Trophoblast cell (in vitro differentiated cells and primary cell): ENCODE data around the gene INPP5J.

Source experiments
- DNase-seq, 2 donors: peaks; one replicate each; pipeline ENCODE4 v3.0.0-alpha.2; 2016
- H2AFZ ChIP-seq: 2 replicates; pipeline ENCODE4 v1.6.1; 2013; ENCODE audit warnings: low read length, moderate library complexity, mild to moderate bottlenecking; ENCODE audit not compliant: insufficient read depth, poor library complexity
- H2AK5ac ChIP-seq: 2 replicates; pipeline ENCODE4 v1.6.1; 2013; ENCODE audit warnings: mild to moderate bottlenecking, low read length
- H2BK120ac ChIP-seq: 2 replicates; pipeline ENCODE4 v1.6.1; 2013; ENCODE audit warnings: low read length, mild to moderate bottlenecking, moderate library complexity; ENCODE audit not compliant: insufficient read depth, poor library complexity
- H2BK12ac ChIP-seq: 2 replicates; pipeline ENCODE4 v1.6.1; 2013; ENCODE audit warnings: mild to moderate bottlenecking, low read length, moderate library complexity
- H2BK5ac ChIP-seq: 2 replicates; pipeline ENCODE4 v1.6.1; 2013; ENCODE audit warnings: low read length, low read depth, moderate library complexity, mild to moderate bottlenecking; ENCODE audit not compliant: poor library complexity
- H3K14ac ChIP-seq: 2 replicates; pipeline ENCODE4 v1.6.1; 2013; ENCODE audit warnings: mild to moderate bottlenecking, low read length
- H3K18ac ChIP-seq: 2 replicates; pipeline ENCODE4 v1.6.1; 2013; ENCODE audit warnings: mild to moderate bottlenecking, low read length
- H3K23ac ChIP-seq: 2 replicates; pipeline ENCODE4 v1.6.1; 2013; ENCODE audit warnings: low read length
- H3K27ac ChIP-seq: 2 replicates; pipeline ENCODE4 v1.5.1; 2013; ENCODE audit warnings: low read depth, mild to moderate bottlenecking, inconsistent platforms, low read length, moderate library complexity
- H3K27me3 ChIP-seq: 2 replicates; pipeline ENCODE4 v1.6.1; 2013; ENCODE audit warnings: inconsistent platforms, mild to moderate bottlenecking, low read length, moderate library complexity; ENCODE audit not compliant: insufficient read depth
- H3K36me3 ChIP-seq, 2 experiments: 1 replicate in 1 of 2; 2 replicates in 1 of 2; pipeline ENCODE4 v1.6.1; 2013; ENCODE audit warnings: low read length in 2 of 2, mild to moderate bottlenecking in 2 of 2, moderate library complexity in 1 of 2; ENCODE audit not compliant: insufficient read depth in 2 of 2, control insufficient read depth in 1 of 2
- H3K4ac ChIP-seq: 2 replicates; pipeline ENCODE4 v1.6.1; 2013; ENCODE audit warnings: low read depth, mild to moderate bottlenecking, low read length, moderate library complexity
- H3K4me1 ChIP-seq, 2 experiments: 1 replicate in 1 of 2; 2 replicates in 1 of 2; pipeline ENCODE4 v1.6.1; 2013; ENCODE audit warnings: low read length in 2 of 2, mild to moderate bottlenecking in 2 of 2, moderate library complexity in 1 of 2; ENCODE audit not compliant: insufficient read depth in 2 of 2, control insufficient read depth in 1 of 2
- H3K4me2 ChIP-seq: 2 replicates; pipeline ENCODE4 v1.6.1; 2013; ENCODE audit warnings: inconsistent platforms, mild to moderate bottlenecking, low read length, moderate library complexity
- H3K4me3 ChIP-seq: 2 replicates; pipeline ENCODE4 v1.5.1; 2013; ENCODE audit warnings: mild to moderate bottlenecking, low read depth, low read length, inconsistent platforms
- H3K79me1 ChIP-seq: one replicate; pipeline ENCODE4 v1.6.1; 2013; ENCODE audit warnings: low read length
- H3K79me2 ChIP-seq: 2 replicates; pipeline ENCODE4 v1.6.1; 2013; ENCODE audit warnings: low read length, mild to moderate bottlenecking; ENCODE audit not compliant: control insufficient read depth, insufficient read depth, poor library complexity
- H3K9ac ChIP-seq: 2 replicates; pipeline ENCODE4 v1.6.1; 2013; ENCODE audit warnings: mild to moderate bottlenecking, low read length
- H3K9me3 ChIP-seq: 2 replicates; pipeline ENCODE4 v1.6.1; 2013; ENCODE audit warnings: low read depth, mild to moderate bottlenecking, control low read depth, inconsistent platforms, low read length; ENCODE audit not compliant: insufficient read depth
- H4K12ac ChIP-seq: 2 replicates; pipeline ENCODE4 v1.6.1; 2013; ENCODE audit warnings: low read depth, mild to moderate bottlenecking, low read length, moderate library complexity
- H4K8ac ChIP-seq: 2 replicates; pipeline ENCODE4 v1.6.1; 2013; ENCODE audit warnings: low read depth, mild to moderate bottlenecking, low read length, moderate library complexity
- H4K91ac ChIP-seq: one replicate; pipeline ENCODE4 v1.6.1; 2013; ENCODE audit warnings: low read depth, mild to moderate bottlenecking, low read length, moderate library complexity
- WGBS: extraction: QIAGEN DNeasy Blood & Tissue Kit; methylation state at CpG from one replicate; pipeline ENCODE4 v1.1.7; 2013; ENCODE audit warnings: missing lambda C conversion rate; ENCODE audit not compliant: insufficient read length, insufficient coverage; ENCODE audit errors: extremely low coverage; 5-methylcytosine and 5-hydroxymethylcytosine counted together

INPP5J gene

GRCh38 chr22:31128156-31128555 lies 5.4 kb downstream of the INPP5J start:
- H3K14ac ChIP-seq: no peak overlapping the region
- H3K36me3 ChIP-seq: peaks cover 0 to 2% of the 10 kb centered on the region in 2 experiments
- H3K27me3 ChIP-seq: no peaks in the 10 kb centered on the region
- H2BK12ac ChIP-seq: no peak overlapping the region
- H3K9ac ChIP-seq: no peak overlapping the region
- H3K4me2 ChIP-seq: no peak overlapping the region
- no peak overlapping the region for H3K27ac ChIP-seq
- H2BK120ac ChIP-seq: no peak overlapping the region
- H2AFZ ChIP-seq: no peak overlapping the region
- no peaks in the 10 kb centered on the region for H3K9me3 ChIP-seq
- no peak overlapping the region for H2AK5ac ChIP-seq
- no peaks in the 10 kb centered on the region for H3K4me1 ChIP-seq
- no CpG with 5 or more reads among the region's 7 CpGs for WGBS
- H4K12ac ChIP-seq: no peak overlapping the region
- H3K18ac ChIP-seq: no peak overlapping the region
- H2BK5ac ChIP-seq: no peak overlapping the region
- no peaks in the 10 kb centered on the region for H3K79me1 ChIP-seq
- no peak overlapping the region for H4K91ac ChIP-seq
- DNase-seq: no peak
- no peak overlapping the region for H4K8ac ChIP-seq
- H3K23ac ChIP-seq: no peak overlapping the region
- H3K4ac ChIP-seq: no peak overlapping the region
- H3K4me3 ChIP-seq: no peak overlapping the region
- H3K79me2 ChIP-seq: no peaks in the 10 kb centered on the region

GRCh38 chr22:31130873-31131272 lies 8.1 kb downstream of the INPP5J start:
- Histone ChIP-seq H3K27ac (no peak overlapping the region), H3K4ac (no peak overlapping the region), H3K23ac (no peak overlapping the region), H3K79me2 (no peaks in the 10 kb centered on the region), H2BK12ac (no peak overlapping the region), H3K9ac (no peak overlapping the region), H3K9me3 (no peaks in the 10 kb centered on the region), H2BK120ac (no peak overlapping the region), H3K4me3 (no peak overlapping the region), H4K8ac (no peak overlapping the region), H3K27me3 (no peaks in the 10 kb centered on the region), H2BK5ac (no peak overlapping the region), H3K4me1 (no peaks in the 10 kb centered on the region), H2AFZ (no peak overlapping the region), H2AK5ac (no peak overlapping the region), H3K4me2 (no peak overlapping the region), H4K91ac (no peak overlapping the region), H3K14ac (no peak overlapping the region), H3K18ac (no peak overlapping the region), H4K12ac (no peak overlapping the region), H3K79me1 (no peaks in the 10 kb centered on the region), H3K36me3 (peaks cover 0 to 2% of the 10 kb centered on the region in 2 experiments)
- DNase-seq: no peak
- no CpG with 5 or more reads among the region's 2 CpGs for WGBS

DNA sequence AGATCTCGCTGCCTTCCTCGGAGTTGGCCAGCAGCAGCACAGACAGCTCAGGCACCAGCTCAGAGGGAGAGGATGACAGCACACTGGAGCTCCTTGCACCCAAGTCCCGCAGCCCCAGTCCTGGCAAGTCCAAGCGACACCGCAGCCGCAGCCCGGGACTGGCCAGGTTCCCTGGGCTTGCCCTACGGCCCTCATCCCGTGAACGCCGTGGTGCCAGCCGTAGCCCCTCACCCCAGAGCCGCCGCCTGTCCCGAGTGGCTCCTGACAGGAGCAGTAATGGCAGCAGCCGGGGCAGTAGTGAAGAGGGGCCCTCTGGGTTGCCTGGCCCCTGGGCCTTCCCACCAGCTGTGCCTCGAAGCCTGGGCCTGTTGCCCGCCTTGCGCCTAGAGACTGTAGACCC lies 11.1 kb downstream of the INPP5J start:
- H4K12ac ChIP-seq: no peak overlapping the region
- WGBS: no CpG with 5 or more reads among the region's 19 CpGs

DNA sequence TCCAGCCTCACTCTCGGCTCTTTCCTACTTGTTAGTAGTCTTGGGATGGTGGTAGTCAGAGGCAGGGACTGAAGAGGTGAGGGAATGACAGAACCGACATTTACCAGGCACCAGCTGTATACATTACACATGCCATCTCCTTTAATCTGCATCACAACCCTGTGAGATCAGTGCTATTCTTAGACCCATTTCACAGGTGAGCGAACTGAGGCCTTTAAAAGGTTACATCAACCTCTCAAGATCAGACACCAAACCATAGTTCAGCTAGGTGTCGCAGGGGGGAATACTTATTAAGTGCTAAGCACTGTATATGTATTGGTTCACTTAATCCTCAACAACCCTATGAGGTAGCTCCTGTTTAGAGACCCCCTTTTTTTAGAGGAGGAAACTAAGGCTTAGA lies 11.9 kb downstream of the INPP5J start:
- H3K79me1 ChIP-seq: no peaks in the 10 kb centered on the region
- H3K27ac ChIP-seq: no peak overlapping the region

More for the DNA sequence above, 11.1 kb downstream of the INPP5J start:
- Histone ChIP-seq H2BK12ac (no peak overlapping the region), H3K36me3 (no peaks in the 10 kb centered on the region), H3K27me3 (no peaks in the 10 kb centered on the region), H3K9me3 (no peaks in the 10 kb centered on the region), H3K79me1 (no peaks in the 10 kb centered on the region), H3K9ac (no peak overlapping the region), H3K14ac (no peak overlapping the region), H3K4ac (no peak overlapping the region), H3K79me2 (no peaks in the 10 kb centered on the region), H4K91ac (no peak overlapping the region), H2BK120ac (no peak overlapping the region), H3K27ac (no peak overlapping the region), H4K8ac (no peak overlapping the region), H3K4me2 (no peak overlapping the region), H2AFZ (no peak overlapping the region), H3K18ac (no peak overlapping the region), H3K4me3 (no peak overlapping the region), H3K23ac (no peak overlapping the region), H2BK5ac (no peak overlapping the region), H2AK5ac (no peak overlapping the region), H3K4me1 (no peaks in the 10 kb centered on the region)
- DNase-seq: no peak

More for the DNA sequence above, 11.9 kb downstream of the INPP5J start:
- Histone ChIP-seq H4K8ac (no peak overlapping the region), H3K18ac (no peak overlapping the region), H4K91ac (no peak overlapping the region), H3K4me3 (no peak overlapping the region), H3K23ac (no peak overlapping the region), H2AK5ac (no peak overlapping the region), H3K4me2 (no peak overlapping the region), H3K9me3 (no peaks in the 10 kb centered on the region), H3K9ac (no peak overlapping the region), H3K36me3 (no peaks in the 10 kb centered on the region), H2BK12ac (no peak overlapping the region), H2BK120ac (no peak overlapping the region), H3K79me2 (no peaks in the 10 kb centered on the region), H3K4me1 (no peaks in the 10 kb centered on the region), H2BK5ac (no peak overlapping the region), H3K4ac (no peak overlapping the region), H2AFZ (no peak overlapping the region), H4K12ac (no peak overlapping the region), H3K14ac (no peak overlapping the region), H3K27me3 (no peaks in the 10 kb centered on the region)
- no peak for DNase-seq
- WGBS: no CpG with 5 or more reads among the region's 4 CpGs
